ENCODE results near the gene FMNL2. TPM values are rescaled to one million over a fixed set of nuclear protein-coding genes. Genes with fewer than 3 reads are reported as not detected.

The FMNL2 gene
- total RNA-seq, 5 donors from 2014 or later (not counting 1 experiment from before 2014, with no cell fraction given), result 0.63 to 0.96 (median 0.75) TPM

DNA sequence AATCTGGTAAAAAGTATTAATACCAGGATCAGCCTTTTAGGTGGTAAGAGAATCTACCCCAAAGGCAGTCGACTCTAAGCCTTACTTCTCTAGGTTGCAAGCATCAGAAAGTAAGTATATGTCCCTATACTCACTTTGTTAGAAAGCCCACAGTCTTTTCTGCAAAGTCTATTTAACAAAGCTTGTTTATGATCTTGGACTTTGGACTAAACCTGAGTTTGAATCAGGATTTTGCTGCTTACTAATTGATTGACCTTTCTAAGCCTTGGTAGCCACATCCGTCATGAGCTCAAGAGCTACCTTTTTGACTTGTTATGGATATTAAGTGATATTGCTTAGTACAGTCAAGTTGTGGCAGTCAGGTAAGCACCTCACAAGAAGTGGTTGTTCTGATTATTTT, 18.4 kb downstream of the FMNL2 start:
- WGBS (ENCODE audit: insufficient coverage), result 100% methylated on average over 1 of the region's 2 CpGs
- POLR2A ChIA-PET, result no interaction called here

GRCh38 chr2:152354069-152354755, 19.2 kb downstream of the FMNL2 start:
- Histone ChIP-seq H3K27ac (ENCODE audit: low read length) (no peak overlapping the region), H3K36me3 (ENCODE audit: control insufficient read depth in 2 of 2, extremely low read depth in 1 of 2, insufficient read depth in 1 of 2, low read length in 1 of 2) (no peaks in the 10 kb centered on the region), H3K4me1 (ENCODE audit: control insufficient read depth in 1 of 2, extremely low read depth in 1 of 2, insufficient read depth in 2 of 2, low read length in 2 of 2) (no peaks in the 10 kb centered on the region), H3K27me3 (replicated peaks in 1 of 2; ENCODE audit: control insufficient read depth in 2 of 2, extremely low read depth in 1 of 2, insufficient read depth in 2 of 2, low read length in 1 of 2) (no peaks in the 10 kb centered on the region), H3K4me3 (ENCODE audit: control insufficient read depth in 1 of 2, extremely low read depth in 1 of 2, low read length in 1 of 2) (no peak overlapping the region), H3K9me3 (no peaks in the 10 kb centered on the region)
- ChIA-PET CTCF (interaction anchor here in 1 of 2 donors (0.7 kb wide), 2 partner anchors 41 to 743 kb away, joined by 3 to 4 read pairs; no protein-coding TSS in a partner anchor), POLR2A (interaction anchor here in 1 of 2 donors (0.6 kb wide), 1 partner anchor 75 kb away, joined by 7 read pairs; no protein-coding TSS in a partner anchor)
- Mint-ChIP-seq H3K27ac (no peak overlapping the region), H3K9me3 (peaks cover 0 to 3% (median 2%) of the 10 kb centered on the region in 3 donors), H3K36me3 (no peaks in the 10 kb centered on the region), H3K4me3 (no peak overlapping the region), H3K4me1 (no peaks in the 10 kb centered on the region), H3K27me3 (peaks cover 2 to 3% of the 10 kb centered on the region in 2 donors)
- WGBS (ENCODE audit: insufficient coverage), result no CpG with 5 or more reads among the region's 4 CpGs
- no peak for ATAC-seq (replicated peaks in 1 of 4)
- DNase-seq, result no peak

More for the DNA sequence above, 18.4 kb downstream of the FMNL2 start:
- no peaks in the 10 kb centered on the region for H3K36me3 ChIP-seq (ENCODE audit: control insufficient read depth in 2 of 2, extremely low read depth in 1 of 2, insufficient read depth in 1 of 2, low read length in 1 of 2)
- H3K9me3 ChIP-seq, result no peaks in the 10 kb centered on the region
- no peak overlapping the region for H3K4me3 Mint-ChIP-seq
- H3K4me1 Mint-ChIP-seq, result no peaks in the 10 kb centered on the region
- H3K27me3 Mint-ChIP-seq, result peaks cover 2 to 3% of the 10 kb centered on the region in 2 donors
- peaks cover 0 to 3% (median 0%) of the 10 kb centered on the region in 3 donors for H3K9me3 Mint-ChIP-seq
- ATAC-seq (replicated peaks in 1 of 4) (no peak), DNase-seq (no peak)
- H3K27ac Mint-ChIP-seq, result no peak overlapping the region
- no peaks in the 10 kb centered on the region for H3K36me3 Mint-ChIP-seq
- CTCF ChIA-PET, result no interaction called here
- H3K27me3 ChIP-seq (replicated peaks in 1 of 2; ENCODE audit: control insufficient read depth in 2 of 2, extremely low read depth in 1 of 2, insufficient read depth in 2 of 2, low read length in 1 of 2), result no peaks in the 10 kb centered on the region
- H3K4me3 ChIP-seq (ENCODE audit: control insufficient read depth in 1 of 2, extremely low read depth in 1 of 2, low read length in 1 of 2), result no peak overlapping the region
- H3K4me1 ChIP-seq (ENCODE audit: control insufficient read depth in 1 of 2, extremely low read depth in 1 of 2, insufficient read depth in 2 of 2, low read length in 2 of 2), result no peaks in the 10 kb centered on the region
- H3K27ac ChIP-seq (ENCODE audit: low read length), result no peak overlapping the region

GRCh38 chr2:152354909-152355308, 19.9 kb downstream of the FMNL2 start:
- H3K4me1 Mint-ChIP-seq, result no peaks in the 10 kb centered on the region
- Histone ChIP-seq H3K4me3 (ENCODE audit: control insufficient read depth in 1 of 2, extremely low read depth in 1 of 2, low read length in 1 of 2) (no peak overlapping the region), H3K4me1 (ENCODE audit: control insufficient read depth in 1 of 2, extremely low read depth in 1 of 2, insufficient read depth in 2 of 2, low read length in 2 of 2) (no peaks in the 10 kb centered on the region), H3K27ac (ENCODE audit: low read length) (no peak overlapping the region), H3K27me3 (replicated peaks in 1 of 2; ENCODE audit: control insufficient read depth in 2 of 2, extremely low read depth in 1 of 2, insufficient read depth in 2 of 2, low read length in 1 of 2) (no peaks in the 10 kb centered on the region), H3K9me3 (no peaks in the 10 kb centered on the region), H3K36me3 (ENCODE audit: control insufficient read depth in 2 of 2, extremely low read depth in 1 of 2, insufficient read depth in 1 of 2, low read length in 1 of 2) (no peaks in the 10 kb centered on the region)
- 40% methylated on average over 1 of the region's 3 CpGs for WGBS (ENCODE audit: insufficient coverage)
- ATAC-seq (replicated peaks in 1 of 4) (no peak), DNase-seq (no peak)
- peaks cover 0 to 4% (median 3%) of the 10 kb centered on the region in 3 donors for H3K9me3 Mint-ChIP-seq
- ChIA-PET CTCF (no interaction called here), POLR2A (no interaction called here)
- no peaks in the 10 kb centered on the region for H3K36me3 Mint-ChIP-seq
- H3K27me3 Mint-ChIP-seq, result peaks cover 0 to 3% of the 10 kb centered on the region in 2 donors
- H3K4me3 Mint-ChIP-seq, result no peak overlapping the region
- H3K27ac Mint-ChIP-seq, result no peak overlapping the region

DNA sequence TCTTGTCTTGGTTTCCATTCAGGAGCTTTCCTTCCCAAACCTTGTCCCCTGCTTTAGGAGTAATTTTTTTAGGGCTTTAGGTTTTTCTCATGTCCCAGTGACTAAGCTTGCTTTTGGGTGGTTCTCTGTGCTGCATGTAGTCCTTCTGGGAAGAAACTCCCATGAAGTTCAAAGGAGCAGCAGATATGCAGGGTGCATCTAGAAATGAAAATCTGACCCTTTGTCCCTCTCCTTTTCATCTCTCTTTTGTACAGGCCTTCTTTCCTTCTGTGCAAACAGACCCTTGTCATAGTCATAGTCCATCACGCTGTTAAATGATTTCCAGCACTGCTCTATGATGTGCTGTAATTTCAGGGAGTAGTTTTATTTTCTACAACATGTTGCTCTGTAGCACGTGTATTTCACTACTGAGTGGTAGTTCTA, 20.4 kb downstream of the FMNL2 start:
- ATAC-seq (replicated peaks in 1 of 4), result no peak
- Mint-ChIP-seq H3K4me1 (no peaks in the 10 kb centered on the region), H3K36me3 (no peaks in the 10 kb centered on the region), H3K27ac (no peak overlapping the region), H3K27me3 (peaks cover 0 to 3% of the 10 kb centered on the region in 2 donors), H3K4me3 (no peak overlapping the region), H3K9me3 (peaks cover 0 to 4% (median 3%) of the 10 kb centered on the region in 3 donors)
- no CpG with 5 or more reads among the region's 2 CpGs for WGBS (ENCODE audit: insufficient coverage)
- no peaks in the 10 kb centered on the region for H3K4me1 ChIP-seq (ENCODE audit: control insufficient read depth in 1 of 2, extremely low read depth in 1 of 2, insufficient read depth in 2 of 2, low read length in 2 of 2)
- ChIA-PET POLR2A (no interaction called here), CTCF (no interaction called here)
- DNase-seq, result no peak
- H3K27me3 ChIP-seq (replicated peaks in 1 of 2; ENCODE audit: control insufficient read depth in 2 of 2, extremely low read depth in 1 of 2, insufficient read depth in 2 of 2, low read length in 1 of 2), result no peaks in the 10 kb centered on the region
- no peaks in the 10 kb centered on the region for H3K9me3 ChIP-seq
- no peak overlapping the region for H3K4me3 ChIP-seq (ENCODE audit: control insufficient read depth in 1 of 2, extremely low read depth in 1 of 2, low read length in 1 of 2)
- no peak overlapping the region for H3K27ac ChIP-seq (ENCODE audit: low read length)
- H3K36me3 ChIP-seq (ENCODE audit: control insufficient read depth in 2 of 2, extremely low read depth in 1 of 2, insufficient read depth in 1 of 2, low read length in 1 of 2), result no peaks in the 10 kb centered on the region

- Histone ChIP-seq H3K4me1 (ENCODE audit: control insufficient read depth in 1 of 2, extremely low read depth in 1 of 2, insufficient read depth in 2 of 2, low read length in 2 of 2) (no peaks in the 10 kb centered on the region), H3K36me3 (ENCODE audit: control insufficient read depth in 2 of 2, extremely low read depth in 1 of 2, insufficient read depth in 1 of 2, low read length in 1 of 2) (no peaks in the 10 kb centered on the region), H3K9me3 (no peaks in the 10 kb centered on the region), H3K27me3 (replicated peaks in 1 of 2; ENCODE audit: control insufficient read depth in 2 of 2, extremely low read depth in 1 of 2, insufficient read depth in 2 of 2, low read length in 1 of 2) (no peaks in the 10 kb centered on the region), H3K27ac (ENCODE audit: low read length) (no peak overlapping the region), H3K4me3 (ENCODE audit: control insufficient read depth in 1 of 2, extremely low read depth in 1 of 2, low read length in 1 of 2) (no peak overlapping the region)
- H3K4me3 Mint-ChIP-seq, result no peak overlapping the region
- ATAC-seq (replicated peaks in 1 of 4) (no peak), DNase-seq (no peak)
- H3K9me3 Mint-ChIP-seq, result peaks cover 0 to 4% (median 3%) of the 10 kb centered on the region in 3 donors
- ChIA-PET CTCF (no interaction called here), POLR2A (interaction anchor here in 1 of 2 donors (0.6 kb wide), 1 partner anchor 1134 kb away, joined by 4 read pairs; no protein-coding TSS in a partner anchor)
- no CpG with 5 or more reads among the region's 6 CpGs for WGBS (ENCODE audit: insufficient coverage)
- peaks cover 3 to 7% of the 10 kb centered on the region in 2 donors for H3K27me3 Mint-ChIP-seq
- H3K36me3 Mint-ChIP-seq, result no peaks in the 10 kb centered on the region
- no peak overlapping the region for H3K27ac Mint-ChIP-seq
- H3K4me1 Mint-ChIP-seq, result no peaks in the 10 kb centered on the region
Observed at GRCh38 chr2:152359573-152360363, 24.8 kb downstream of the FMNL2 start.

- Mint-ChIP-seq H3K4me1 (no peaks in the 10 kb centered on the region), H3K27ac (no peak overlapping the region), H3K4me3 (no peak overlapping the region), H3K9me3 (peaks cover 0 to 4% (median 0%) of the 10 kb centered on the region in 3 donors), H3K27me3 (peaks cover 8 to 13% of the 10 kb centered on the region in 2 donors), H3K36me3 (no peaks in the 10 kb centered on the region)
- ChIA-PET CTCF (no interaction called here), POLR2A (no interaction called here)
- no peak for DNase-seq
- no peak overlapping the region for H3K4me3 ChIP-seq (ENCODE audit: control insufficient read depth in 1 of 2, extremely low read depth in 1 of 2, low read length in 1 of 2)
- no peaks in the 10 kb centered on the region for H3K9me3 ChIP-seq
- no peaks in the 10 kb centered on the region for H3K27me3 ChIP-seq (replicated peaks in 1 of 2; ENCODE audit: control insufficient read depth in 2 of 2, extremely low read depth in 1 of 2, insufficient read depth in 2 of 2, low read length in 1 of 2)
- no peak overlapping the region for H3K27ac ChIP-seq (ENCODE audit: low read length)
- H3K36me3 ChIP-seq (ENCODE audit: control insufficient read depth in 2 of 2, extremely low read depth in 1 of 2, insufficient read depth in 1 of 2, low read length in 1 of 2), result no peaks in the 10 kb centered on the region
- no peak for ATAC-seq (replicated peaks in 1 of 4)
- no CpG with 5 or more reads among the region's 1 CpG for WGBS (ENCODE audit: insufficient coverage)
- no peaks in the 10 kb centered on the region for H3K4me1 ChIP-seq (ENCODE audit: control insufficient read depth in 1 of 2, extremely low read depth in 1 of 2, insufficient read depth in 2 of 2, low read length in 2 of 2)
Observed at GRCh38 chr2:152363936-152364335, 29.0 kb downstream of the FMNL2 start.
